SJSA1 (cell line): ENCODE results near the gene PLPPR5. TPM values are rescaled to one million over a fixed set of nuclear protein-coding genes. Genes with fewer than 3 reads are reported as not detected.
"Not testable (repeated sequence)": the region's sequence is repeated elsewhere in the genome, so short reads cannot be mapped to it uniquely, and the experiment has no call there.

Experiments
- DNase-seq, 2 experiments: peaks; one replicate each; pipeline ENCODE4 v3.0.0-alpha.2; 2015 to 2020; ENCODE audit warnings: low spot score in 2 of 2, low read depth in 1 of 2
- H3K27ac ChIP-seq: fragments of 250-450 bp; sonication (Bioruptor Pico); 2 replicates; pipeline ENCODE4 v1.5.1; 2020; ENCODE audit warnings: mild to moderate bottlenecking, moderate library complexity
- H3K27me3 ChIP-seq: fragments of 250-450 bp; sonication (Bioruptor Pico); replicated peaks from 2 replicates; pipeline ENCODE4 v1.5.1; 2020; ENCODE audit warnings: mild to moderate bottlenecking, moderate library complexity
- H3K36me3 ChIP-seq: fragments of 250-450 bp; sonication (Bioruptor Pico); 2 replicates; pipeline ENCODE4 v1.5.1; 2020; ENCODE audit warnings: mild to moderate bottlenecking
- H3K4me1 ChIP-seq: fragments of 250-450 bp; sonication (Bioruptor Pico); replicated peaks from 2 replicates; pipeline ENCODE4 v1.6.1; 2021; ENCODE audit warnings: mild to moderate bottlenecking
- H3K4me3 ChIP-seq: fragments of 250-450 bp; sonication (Bioruptor Pico); 2 replicates; pipeline ENCODE4 v1.5.1; 2020; ENCODE audit warnings: mild to moderate bottlenecking
- H3K9me3 ChIP-seq: fragments of 250-450 bp; sonication (Bioruptor Pico); replicated peaks from 2 replicates; pipeline ENCODE4 v1.5.1; 2020; ENCODE audit warnings: mild to moderate bottlenecking
- total RNA-seq: library from RNA; depleted of rRNA; stranded (reverse); fragments of >200 nt; shearing (Covaris generic); gene quantifications from 2 replicates; pipeline ENCODE4 v1.2.3, GENCODE V29; 2014; rRNA removed

Gene PLPPR5, protein sequence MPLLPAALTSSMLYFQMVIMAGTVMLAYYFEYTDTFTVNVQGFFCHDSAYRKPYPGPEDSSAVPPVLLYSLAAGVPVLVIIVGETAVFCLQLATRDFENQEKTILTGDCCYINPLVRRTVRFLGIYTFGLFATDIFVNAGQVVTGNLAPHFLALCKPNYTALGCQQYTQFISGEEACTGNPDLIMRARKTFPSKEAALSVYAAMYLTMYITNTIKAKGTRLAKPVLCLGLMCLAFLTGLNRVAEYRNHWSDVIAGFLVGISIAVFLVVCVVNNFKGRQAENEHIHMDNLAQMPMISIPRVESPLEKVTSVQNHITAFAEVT
- not detected in 2 replicates for total RNA-seq

DNA sequence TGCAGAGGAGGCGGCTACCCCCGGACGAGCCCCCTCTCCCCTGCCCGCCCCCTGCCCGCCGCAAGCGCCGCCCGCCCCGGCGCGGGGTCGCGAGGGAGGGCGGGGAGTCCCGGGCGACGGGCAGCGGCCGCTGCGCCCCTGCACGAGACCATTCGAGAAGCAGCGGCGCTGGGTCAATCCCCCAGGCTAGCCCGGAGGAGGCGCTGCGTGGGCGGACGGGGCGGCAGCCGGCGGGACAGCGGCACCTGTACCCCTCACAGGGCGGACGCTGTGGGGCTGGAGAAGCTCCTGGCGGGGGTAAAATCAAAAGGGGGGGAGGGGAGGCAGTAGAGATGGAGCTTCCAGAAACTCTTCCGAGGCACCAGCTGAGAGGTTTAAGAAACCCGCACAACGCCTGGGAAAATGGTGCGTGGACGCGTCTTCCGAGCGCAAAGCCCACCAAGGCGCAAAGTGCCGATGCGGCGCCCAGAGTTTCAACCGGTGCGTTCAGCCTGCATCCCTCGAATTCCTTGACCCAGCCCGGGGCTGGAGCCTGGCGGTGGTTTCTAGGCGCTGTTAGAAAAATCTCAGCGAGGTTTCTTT lies at the start of gene PLPPR5:
TSS of gene PLPPR5 (minus strand) at position 1 of the 582 bp plus-strand sequence. CDS start 190 bp downstream, outside the sequence.
- no peaks in the 10 kb centered on the region for H3K4me1 ChIP-seq
- no peak within 1 kb of the TSS for H3K27ac ChIP-seq
- no peaks in the 10 kb centered on the region for H3K36me3 ChIP-seq
- H3K4me3 ChIP-seq, result no peak within 1 kb of the TSS
- peaks cover 48% of the 10 kb centered on the region for H3K27me3 ChIP-seq
- DNase-seq, result no peak
- H3K9me3 ChIP-seq, result no peaks in the 10 kb centered on the region

DNA sequence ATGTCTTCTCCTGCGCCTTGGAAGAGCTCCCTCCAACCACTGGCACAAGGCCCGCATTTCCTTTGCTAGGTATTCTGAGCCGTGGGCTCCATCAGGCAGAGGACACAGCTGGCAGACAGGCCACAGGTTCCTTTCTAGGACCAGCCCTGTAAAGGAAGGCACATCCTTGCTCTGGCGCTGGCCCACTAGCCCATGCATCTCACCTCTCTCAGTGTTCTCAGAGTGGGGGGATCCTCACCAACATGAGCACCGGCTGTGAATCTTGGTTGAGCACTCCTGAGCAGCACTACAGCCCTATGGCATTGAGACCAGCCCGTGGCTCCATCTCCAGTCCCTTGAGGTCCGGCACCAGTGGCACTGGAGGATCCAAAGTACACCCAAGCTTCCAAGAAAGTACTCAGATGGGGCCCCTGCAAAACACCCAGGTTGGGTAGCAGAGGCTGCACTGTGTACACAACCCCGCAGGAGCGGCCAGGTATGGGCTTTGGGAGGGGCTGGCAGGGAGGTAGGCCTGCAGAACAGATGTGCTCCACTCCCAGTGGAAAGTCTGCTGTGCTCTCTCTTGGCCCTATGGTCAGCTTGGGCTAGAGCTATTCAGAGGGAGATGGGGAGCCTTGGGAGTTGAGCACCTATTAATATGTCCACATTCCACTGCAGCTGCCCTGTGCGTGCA lies 47.1 kb upstream of the PLPPR5 start:
- DNase-seq, result no peak
- Histone ChIP-seq H3K36me3 (no peaks in the 10 kb centered on the region), H3K4me3 (no peak overlapping the region), H3K27me3 (peaks cover 3% of the 10 kb centered on the region), H3K4me1 (no peaks in the 10 kb centered on the region), H3K27ac (no peak overlapping the region), H3K9me3 (no peaks in the 10 kb centered on the region)

DNA sequence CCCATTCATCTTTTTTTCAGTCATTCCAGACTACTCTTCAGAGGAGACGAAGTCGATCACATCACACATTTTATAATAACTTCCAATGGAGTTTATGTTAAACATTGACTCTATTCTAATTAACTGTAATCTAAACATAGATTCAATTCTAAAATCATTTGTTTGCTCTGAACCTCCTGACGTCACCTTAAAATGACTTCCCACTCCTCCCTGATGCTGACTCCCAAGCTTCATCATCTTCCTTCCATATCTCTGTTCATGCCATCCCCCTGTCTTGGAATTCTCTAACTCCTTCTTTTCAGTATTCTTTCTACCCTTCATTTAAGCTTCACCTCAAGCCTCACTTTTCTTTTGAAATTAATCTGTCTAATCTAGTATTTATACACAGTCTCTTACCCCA lies 45.1 kb upstream of the PLPPR5 start:
- DNase-seq, result no peak
- Histone ChIP-seq H3K27ac (no peak overlapping the region), H3K4me1 (no peaks in the 10 kb centered on the region), H3K9me3 (no peaks in the 10 kb centered on the region), H3K36me3 (no peaks in the 10 kb centered on the region), H3K27me3 (no peaks in the 10 kb centered on the region), H3K4me3 (no peak overlapping the region)

DNA sequence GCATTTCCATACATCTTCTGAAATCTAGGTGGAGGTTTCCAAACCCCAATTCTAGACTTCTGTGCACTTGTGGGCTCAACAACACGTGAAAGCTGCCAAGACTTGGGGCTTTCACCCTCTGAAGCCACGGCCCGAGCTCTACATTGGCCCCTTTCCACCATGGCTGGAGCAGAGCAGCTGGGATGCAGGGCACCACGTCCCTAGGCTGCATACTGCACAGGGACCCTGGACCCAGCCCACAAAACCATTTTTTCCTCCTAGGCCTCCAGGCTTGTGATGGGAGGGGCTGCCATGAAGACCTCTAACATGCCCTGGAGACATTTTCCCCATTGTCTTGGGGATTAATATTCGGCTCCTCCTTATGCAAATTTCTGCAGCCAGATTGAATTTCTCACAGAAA lies 32.1 kb upstream of the PLPPR5 start:
- H3K4me1 ChIP-seq, H3K4me3 ChIP-seq, DNase-seq: not testable (repeated sequence)

DNA sequence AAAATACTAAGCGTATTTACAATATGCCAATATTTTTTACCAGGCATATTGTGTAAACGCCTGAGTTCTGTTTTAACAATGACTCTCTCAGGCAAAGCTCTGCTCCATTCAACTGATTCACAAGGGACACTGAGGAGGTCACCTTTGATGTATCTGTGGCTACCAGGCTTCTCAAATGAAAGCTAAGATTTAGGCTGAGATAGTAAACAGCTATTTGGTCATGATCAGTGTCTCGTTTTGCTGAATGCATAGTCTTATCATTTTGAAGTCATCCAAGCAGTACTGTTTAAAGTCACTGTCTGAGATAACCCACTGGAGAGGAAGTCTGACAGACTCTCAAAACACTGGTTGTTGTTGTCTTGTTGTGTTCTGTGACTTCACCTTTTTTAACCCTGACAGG lies 13.7 kb upstream of the PLPPR5 start:
- Histone ChIP-seq H3K27me3 (peaks cover 11% of the 10 kb centered on the region; the same call in 1 of the 2 replicates), H3K27ac (no peak overlapping the region), H3K4me1 (no peaks in the 10 kb centered on the region), H3K4me3 (no peak overlapping the region), H3K9me3 (no peaks in the 10 kb centered on the region), H3K36me3 (no peaks in the 10 kb centered on the region)
- no peak for DNase-seq

More for the DNA sequence above, 32.1 kb upstream of the PLPPR5 start:
- not testable (repeated sequence) for H3K36me3 ChIP-seq, H3K9me3 ChIP-seq, H3K27ac ChIP-seq, H3K27me3 ChIP-seq

DNA sequence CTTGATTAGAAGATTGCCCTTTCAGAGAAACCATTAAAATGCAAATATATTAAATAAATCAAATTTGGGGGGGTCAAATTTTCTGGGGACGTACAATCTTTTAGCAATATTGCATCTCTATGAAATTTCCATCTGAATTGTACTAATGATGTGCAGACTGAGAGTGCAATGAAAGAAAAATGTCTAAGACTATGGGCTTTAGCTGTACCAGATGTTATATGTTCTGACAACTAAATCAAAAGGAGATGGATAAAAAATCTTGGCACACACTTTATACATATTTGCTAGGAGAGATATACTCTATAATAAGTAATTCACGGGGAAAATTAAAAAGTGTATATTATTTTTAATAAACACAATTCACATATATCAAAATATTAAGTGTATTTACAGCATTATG lies 13.0 kb upstream of the PLPPR5 start:
- no peak overlapping the region for H3K27ac ChIP-seq

DNA sequence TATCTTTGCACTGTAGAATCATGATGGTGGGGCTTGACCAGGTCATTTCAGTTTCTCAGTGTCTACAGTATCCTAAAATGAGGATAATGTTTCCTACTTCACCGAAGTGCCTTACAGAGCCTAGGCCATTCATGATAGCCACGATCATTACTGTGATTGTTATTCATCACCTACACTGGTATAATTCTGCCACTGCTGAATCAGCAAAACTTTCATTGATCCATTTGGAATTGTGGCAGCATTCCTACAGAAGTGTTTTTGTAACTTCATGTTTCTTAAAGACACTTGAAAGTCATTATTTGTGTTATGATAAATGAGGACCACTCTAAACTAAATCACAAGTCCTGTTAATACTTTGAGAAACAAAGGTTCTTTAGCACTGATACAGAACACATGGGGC lies 6.0 kb upstream of the PLPPR5 start:
- Histone ChIP-seq H3K4me3 (no peak overlapping the region), H3K36me3 (no peaks in the 10 kb centered on the region), H3K9me3 (no peaks in the 10 kb centered on the region), H3K27ac (no peak overlapping the region), H3K4me1 (no peaks in the 10 kb centered on the region), H3K27me3 (peaks cover 31% of the 10 kb centered on the region)
- DNase-seq, result no peak

More for the DNA sequence above, 13.0 kb upstream of the PLPPR5 start:
- no peaks in the 10 kb centered on the region for H3K36me3 ChIP-seq
- peaks cover 11% of the 10 kb centered on the region; the same call in 1 of the 2 replicates for H3K27me3 ChIP-seq
- no peak for DNase-seq
- H3K4me3 ChIP-seq, result no peak overlapping the region
- no peaks in the 10 kb centered on the region for H3K4me1 ChIP-seq
- no peaks in the 10 kb centered on the region for H3K9me3 ChIP-seq

DNA sequence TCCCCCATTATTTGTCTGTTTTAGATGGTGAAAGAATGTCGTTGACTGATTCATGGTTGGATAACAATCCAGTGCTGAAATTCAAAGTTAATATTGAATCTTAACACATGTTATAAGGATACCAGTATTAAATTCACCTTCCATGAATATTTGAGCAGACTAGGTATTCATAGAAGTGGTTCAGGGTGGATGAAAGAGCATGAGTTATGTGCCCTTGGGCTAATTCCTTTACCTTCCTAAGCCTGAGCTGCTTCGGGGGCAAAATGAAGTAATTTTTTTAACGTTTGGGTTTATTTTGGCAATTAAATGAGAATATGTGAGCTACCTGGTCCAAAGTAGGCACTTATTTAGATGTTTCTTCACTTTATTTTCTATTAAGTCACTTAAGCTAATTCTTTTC lies 2.7 kb upstream of the PLPPR5 start:
- no peak for DNase-seq
- H3K9me3 ChIP-seq, result no peaks in the 10 kb centered on the region
- H3K36me3 ChIP-seq, result no peaks in the 10 kb centered on the region
- no peaks in the 10 kb centered on the region for H3K4me1 ChIP-seq
- H3K27me3 ChIP-seq, result peaks cover 48% of the 10 kb centered on the region
- no peak overlapping the region for H3K27ac ChIP-seq
- no peak overlapping the region for H3K4me3 ChIP-seq

DNA sequence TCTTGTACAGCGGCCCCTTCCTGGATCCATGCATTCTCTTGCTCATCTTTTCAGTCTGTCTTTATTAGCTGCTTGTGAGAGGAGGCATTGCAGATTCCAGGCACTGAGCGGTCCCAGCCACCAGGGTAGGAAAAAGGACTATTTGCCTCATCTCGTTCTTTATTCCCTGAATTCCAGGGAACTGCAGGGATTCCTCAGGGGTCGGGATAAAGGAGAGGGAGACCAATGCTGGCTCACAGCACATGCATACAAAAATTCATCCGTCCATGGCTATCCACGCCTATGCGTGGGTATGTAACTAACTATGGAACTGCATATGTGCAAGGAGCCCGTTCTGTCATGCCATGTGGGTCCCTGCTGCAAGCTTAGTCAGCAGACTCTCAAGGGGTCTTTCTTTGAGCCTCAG lies 879 bp upstream of the PLPPR5 start:
- Histone ChIP-seq H3K4me1 (no peaks in the 10 kb centered on the region), H3K27me3 (peaks cover 48% of the 10 kb centered on the region), H3K4me3 (no peak overlapping the region), H3K27ac (no peak overlapping the region), H3K9me3 (no peaks in the 10 kb centered on the region), H3K36me3 (no peaks in the 10 kb centered on the region)
- no peak for DNase-seq

DNA sequence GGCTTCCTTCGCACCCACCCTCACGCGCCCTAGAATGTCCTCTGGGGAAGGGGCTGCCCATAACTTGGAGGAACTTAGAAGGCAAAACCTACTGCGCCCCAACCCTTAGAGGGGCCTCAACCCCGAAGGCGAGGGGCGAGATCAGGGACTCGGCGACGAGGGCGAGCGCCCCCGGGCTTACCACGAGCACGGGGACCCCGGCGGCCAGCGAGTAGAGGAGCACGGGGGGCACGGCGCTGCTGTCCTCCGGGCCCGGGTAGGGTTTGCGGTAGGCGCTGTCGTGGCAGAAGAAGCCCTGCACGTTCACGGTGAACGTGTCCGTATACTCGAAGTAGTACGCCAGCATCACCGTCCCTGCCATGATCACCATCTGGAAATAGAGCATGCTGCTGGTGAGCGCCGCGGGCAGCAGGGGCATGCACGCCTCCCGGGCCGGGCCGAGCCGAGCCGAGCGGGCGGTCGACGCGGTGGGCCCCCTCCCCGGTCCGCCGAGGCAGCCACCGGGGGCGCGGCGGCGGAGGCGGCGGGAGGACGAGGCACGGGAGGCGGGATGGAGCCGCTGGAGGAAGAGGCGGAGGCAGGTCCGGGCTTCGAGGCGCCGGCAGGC lies 304 bp downstream of the PLPPR5 start:
- Histone ChIP-seq H3K4me1 (no peaks in the 10 kb centered on the region), H3K27me3 (peaks cover 45% of the 10 kb centered on the region), H3K9me3 (no peaks in the 10 kb centered on the region), H3K4me3 (no peak overlapping the region), H3K36me3 (no peaks in the 10 kb centered on the region), H3K27ac (no peak overlapping the region)
- no peak for DNase-seq

DNA sequence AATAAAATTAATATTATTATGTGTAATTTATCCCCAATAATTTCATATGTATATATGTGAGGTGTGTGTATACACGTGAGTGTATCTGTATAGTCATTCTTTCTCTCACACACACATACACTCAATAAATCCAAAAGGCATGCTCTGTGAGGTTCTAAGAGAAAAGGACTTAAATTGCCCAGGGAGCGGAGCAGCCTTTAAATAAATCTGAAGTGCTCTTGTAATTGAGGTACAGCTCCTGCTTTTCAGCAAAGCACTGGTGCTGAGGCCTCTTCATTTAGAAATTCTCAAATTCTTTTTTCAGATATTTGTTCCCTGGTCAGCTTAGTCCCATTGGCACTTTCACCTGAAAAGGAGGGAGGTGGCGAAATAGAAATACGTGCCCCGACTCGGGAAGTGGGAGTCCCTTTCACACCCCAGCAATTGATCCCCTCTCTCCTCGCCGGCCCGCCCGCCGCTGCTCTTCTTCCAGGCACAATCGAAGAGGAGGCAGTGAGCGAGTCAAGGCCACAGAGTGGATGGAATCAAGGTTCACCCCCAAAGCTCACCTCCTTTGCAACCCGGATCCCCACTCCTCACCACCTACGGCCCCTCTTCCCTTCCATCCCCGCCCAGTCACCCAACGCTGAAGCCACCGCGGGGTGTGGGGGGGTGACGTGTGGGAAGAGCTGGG lies 944 bp downstream of the PLPPR5 start:
- Histone ChIP-seq H3K27me3 (peaks cover 44% of the 10 kb centered on the region), H3K4me1 (no peaks in the 10 kb centered on the region), H3K27ac (no peak overlapping the region), H3K36me3 (no peaks in the 10 kb centered on the region), H3K4me3 (no peak overlapping the region), H3K9me3 (no peaks in the 10 kb centered on the region)
- no peak for DNase-seq

DNA sequence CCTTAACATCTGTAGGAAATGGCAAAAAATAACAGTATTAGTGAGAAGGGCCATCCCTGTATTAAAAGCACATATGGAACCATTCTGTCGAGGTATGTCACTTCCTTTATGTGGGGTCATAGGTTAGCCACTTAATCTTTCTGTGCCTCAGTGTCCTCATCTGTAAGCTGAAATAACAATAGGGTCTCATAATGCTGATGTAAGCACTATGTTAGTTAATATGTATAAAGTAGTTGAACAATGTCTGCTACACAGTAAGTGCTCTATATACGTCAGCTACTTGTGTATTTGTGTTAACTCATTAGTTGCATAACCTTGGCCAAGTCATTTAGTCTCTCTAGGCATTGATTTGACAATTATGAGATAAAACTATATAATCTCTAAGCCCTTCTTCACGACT lies 11.8 kb downstream of the PLPPR5 start:
- DNase-seq, result no peak
- no peaks in the 10 kb centered on the region for H3K27me3 ChIP-seq
- H3K4me1 ChIP-seq, result no peaks in the 10 kb centered on the region

DNA sequence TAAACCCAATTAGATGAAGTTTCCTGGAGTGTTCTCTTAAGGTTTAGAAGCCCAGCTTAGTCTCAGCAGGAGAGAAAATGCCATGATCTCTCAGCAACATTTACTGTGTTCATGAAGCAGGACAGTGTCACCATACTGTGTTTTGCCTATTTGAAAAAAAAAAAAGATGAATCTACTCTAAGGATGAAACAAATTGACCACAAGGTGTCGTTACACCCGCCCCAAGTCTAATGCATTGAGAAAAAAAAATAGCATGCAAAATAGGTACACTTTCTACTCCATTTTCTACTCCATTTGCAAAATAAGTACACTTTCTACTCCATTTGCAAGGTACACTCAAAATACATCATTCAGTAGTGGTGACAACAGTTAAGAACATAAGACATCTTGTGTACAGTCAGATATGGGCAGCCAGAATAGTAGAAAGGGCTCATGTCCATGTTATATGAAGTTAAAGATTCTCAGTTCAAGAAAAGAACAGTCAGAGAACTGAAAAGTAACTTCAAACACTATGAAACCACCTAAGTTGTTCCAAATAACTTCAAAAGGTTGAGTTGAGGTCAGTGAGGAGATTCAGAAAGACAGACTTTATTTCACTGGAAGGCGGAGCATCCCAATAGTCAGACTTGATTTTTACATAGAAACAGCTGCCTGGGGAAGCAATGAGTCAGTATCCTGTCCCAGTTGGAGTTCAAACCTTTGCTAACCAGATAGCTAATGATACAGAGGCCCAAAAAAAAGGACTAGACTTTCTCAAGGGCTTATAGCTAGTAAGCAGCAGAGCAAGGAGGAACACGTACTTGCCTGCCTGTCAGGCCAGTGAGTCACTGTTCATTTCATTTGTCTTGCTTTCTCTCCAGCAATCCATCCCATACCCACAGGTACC lies 13.3 kb downstream of the PLPPR5 start:
- no peaks in the 10 kb centered on the region for H3K4me1 ChIP-seq
- no peaks in the 10 kb centered on the region for H3K9me3 ChIP-seq
- H3K27me3 ChIP-seq, result no peaks in the 10 kb centered on the region
- DNase-seq, result peak in 1 of 2 experiments; percentile 5
- H3K36me3 ChIP-seq, result no peaks in the 10 kb centered on the region
- no peak overlapping the region for H3K4me3 ChIP-seq
- H3K27ac ChIP-seq, result no peak overlapping the region

More for the DNA sequence above, 11.8 kb downstream of the PLPPR5 start:
- Histone ChIP-seq H3K9me3 (no peaks in the 10 kb centered on the region), H3K36me3 (no peaks in the 10 kb centered on the region), H3K4me3 (no peak overlapping the region), H3K27ac (no peak overlapping the region)
